ENCODE measurements around the gene TBR1. TPM values are rescaled to one million over a fixed set of nuclear protein-coding genes. Genes with fewer than 3 reads are reported as not detected.

Gene TBR1
- 0.09 TPM in 1 of 2 replicates, not detected in the other for total RNA-seq (ENCODE audit: low replicate concordance)

- peak within 1 kb of the TSS; percentile 82 for H3K4me3 Mint-ChIP-seq
- no peak within 1 kb of the TSS for H3K27ac ChIP-seq
- H3K4me1 ChIP-seq = peaks cover 16% of the 10 kb centered on the region
- no peak within 1 kb of the TSS for H2AFZ ChIP-seq (replicated peaks)
- no peaks in the 10 kb centered on the region for H3K79me2 ChIP-seq (ENCODE audit: low read depth)
- no peaks in the 10 kb centered on the region for H3K36me3 ChIP-seq
- peaks cover 68% of the 10 kb centered on the region for H3K27me3 Mint-ChIP-seq (ENCODE audit: insufficient read depth, low read depth)
- peaks cover 37% of the 10 kb centered on the region for H3F3A ChIP-seq (ENCODE audit: low read depth)
- H3K27me3 ChIP-seq = peaks cover 98% of the 10 kb centered on the region
- TF ChIP-seq CTCF (IDR thresholded peaks at IDR 0.05) (no peak), EZH2phosphoT487 (IDR thresholded peaks at IDR 0.05) (no peak), EZH2 (IDR thresholded peaks at IDR 0.05) (no peak)
- no peaks in the 10 kb centered on the region for H3K9me3 ChIP-seq (ENCODE audit: low read depth)
- no peaks in the 10 kb centered on the region for H3K9me3 Mint-ChIP-seq
- H3K4me3 ChIP-seq = peak within 1 kb of the TSS; percentile 55
- H3K4me1 Mint-ChIP-seq = peaks cover 43% of the 10 kb centered on the region
- H4K20me1 ChIP-seq (ENCODE audit: low read depth) = peaks cover 83% of the 10 kb centered on the region
- H3K27ac Mint-ChIP-seq = no peak within 1 kb of the TSS
- no peak within 1 kb of the TSS for H3K9ac ChIP-seq
- H3K36me3 Mint-ChIP-seq = peaks cover 2% of the 10 kb centered on the region
- peak within 1 kb of the TSS; percentile 90 for H3K4me2 ChIP-seq
- no peak for DNase-seq (ENCODE audit: low spot score)
These were observed at the start of gene TBR1 for GRCh38 chr2:161415987-161416707. Gene TBR1, plus strand, starts transcription at chr2:161416297. Its CDS starts 114 bp downstream, at chr2:161416411.

GRCh38 chr2:161367675-161368074, 48.4 kb upstream of the TBR1 start:
- Histone ChIP-seq H3K27me3 (no peaks in the 10 kb centered on the region), H3K4me1 (peaks cover 30% of the 10 kb centered on the region), H3K4me2 (no peak overlapping the region), H3K36me3 (peaks cover 28% of the 10 kb centered on the region), H2AFZ (replicated peaks) (no peak overlapping the region), H3K79me2 (ENCODE audit: low read depth) (peaks cover 34% of the 10 kb centered on the region), H3K9me3 (ENCODE audit: low read depth) (peaks cover 4% of the 10 kb centered on the region), H3F3A (ENCODE audit: low read depth) (peaks cover 19% of the 10 kb centered on the region), H3K27ac (no peak overlapping the region), H4K20me1 (ENCODE audit: low read depth) (peaks cover 24% of the 10 kb centered on the region), H3K4me3 (no peak overlapping the region), H3K9ac (no peak overlapping the region)
- Mint-ChIP-seq H3K4me3 (no peak overlapping the region), H3K9me3 (peaks cover 17% of the 10 kb centered on the region), H3K36me3 (peaks cover 31% of the 10 kb centered on the region), H3K27me3 (ENCODE audit: insufficient read depth, low read depth) (peaks cover 2% of the 10 kb centered on the region), H3K4me1 (peaks cover 17% of the 10 kb centered on the region), H3K27ac (no peak overlapping the region)
- DNase-seq (ENCODE audit: low spot score) = no peak
- TF ChIP-seq EZH2 (IDR thresholded peaks at IDR 0.05) (no peak), CTCF (IDR thresholded peaks at IDR 0.05) (no peak), EZH2phosphoT487 (IDR thresholded peaks at IDR 0.05) (no peak)

- Histone ChIP-seq H3K9me3 (ENCODE audit: low read depth) (no peaks in the 10 kb centered on the region), H3K4me2 (no peak overlapping the region), H3K9ac (no peak overlapping the region), H3K4me1 (peaks cover 30% of the 10 kb centered on the region), H4K20me1 (ENCODE audit: low read depth) (peaks cover 21% of the 10 kb centered on the region), H3K27ac (no peak overlapping the region), H2AFZ (replicated peaks) (no peak overlapping the region), H3K4me3 (no peak overlapping the region), H3F3A (ENCODE audit: low read depth) (peaks cover 19% of the 10 kb centered on the region), H3K36me3 (peaks cover 24% of the 10 kb centered on the region), H3K79me2 (ENCODE audit: low read depth) (peaks cover 23% of the 10 kb centered on the region), H3K27me3 (no peaks in the 10 kb centered on the region)
- DNase-seq (ENCODE audit: low spot score) = no peak
- H3K4me3 Mint-ChIP-seq = no peak overlapping the region
- TF ChIP-seq EZH2phosphoT487 (IDR thresholded peaks at IDR 0.05) = no peak
- no peak for TF ChIP-seq CTCF (IDR thresholded peaks at IDR 0.05)
- no peak for TF ChIP-seq EZH2 (IDR thresholded peaks at IDR 0.05)
- no peak overlapping the region for H3K27ac Mint-ChIP-seq
- H3K36me3 Mint-ChIP-seq = peaks cover 22% of the 10 kb centered on the region
- H3K9me3 Mint-ChIP-seq = peaks cover 4% of the 10 kb centered on the region
- H3K4me1 Mint-ChIP-seq = peaks cover 17% of the 10 kb centered on the region
- H3K27me3 Mint-ChIP-seq (ENCODE audit: insufficient read depth, low read depth) = peaks cover 2% of the 10 kb centered on the region
These were observed 46.8 kb upstream of the TBR1 start for GRCh38 chr2:161369311-161369710.
